Measurements from ENCODE around the gene TAX1BP1.
A peak's percentile ranks its signal among the peaks of the same experiment; 100 is the strongest.

TAX1BP1 gene

GRCh38 chr7:27739909-27740448 is at the start of gene TAX1BP1:
Gene TAX1BP1, plus strand, starts transcription at chr7:27740162. Its CDS starts 8,363 bp downstream, at chr7:27748525.
- Histone ChIP-seq H3K36me3 (ENCODE audit: control insufficient read depth, insufficient read depth, low read length) (no peaks in the 10 kb centered on the region), H3K27ac (peak within 1 kb of the TSS; percentile 100), H3K4me2 (ENCODE audit: low read length) (peak within 1 kb of the TSS; percentile 85), H3K79me2 (peaks cover 19% of the 10 kb centered on the region), H2AFZ (peak within 1 kb of the TSS; percentile 93), H3K4me1 (peaks cover 7% of the 10 kb centered on the region), H3K27me3 (ENCODE audit: control insufficient read depth, insufficient read depth, low read length) (no peaks in the 10 kb centered on the region), H3K9ac (peak within 1 kb of the TSS; percentile 98), H3K9me3 (ENCODE audit: control insufficient read depth, low read length) (no peaks in the 10 kb centered on the region), H3K4me3 (ENCODE audit: low read depth, low read length) (peak within 1 kb of the TSS; percentile 97)
- TF ChIP-seq, protein P1, sequence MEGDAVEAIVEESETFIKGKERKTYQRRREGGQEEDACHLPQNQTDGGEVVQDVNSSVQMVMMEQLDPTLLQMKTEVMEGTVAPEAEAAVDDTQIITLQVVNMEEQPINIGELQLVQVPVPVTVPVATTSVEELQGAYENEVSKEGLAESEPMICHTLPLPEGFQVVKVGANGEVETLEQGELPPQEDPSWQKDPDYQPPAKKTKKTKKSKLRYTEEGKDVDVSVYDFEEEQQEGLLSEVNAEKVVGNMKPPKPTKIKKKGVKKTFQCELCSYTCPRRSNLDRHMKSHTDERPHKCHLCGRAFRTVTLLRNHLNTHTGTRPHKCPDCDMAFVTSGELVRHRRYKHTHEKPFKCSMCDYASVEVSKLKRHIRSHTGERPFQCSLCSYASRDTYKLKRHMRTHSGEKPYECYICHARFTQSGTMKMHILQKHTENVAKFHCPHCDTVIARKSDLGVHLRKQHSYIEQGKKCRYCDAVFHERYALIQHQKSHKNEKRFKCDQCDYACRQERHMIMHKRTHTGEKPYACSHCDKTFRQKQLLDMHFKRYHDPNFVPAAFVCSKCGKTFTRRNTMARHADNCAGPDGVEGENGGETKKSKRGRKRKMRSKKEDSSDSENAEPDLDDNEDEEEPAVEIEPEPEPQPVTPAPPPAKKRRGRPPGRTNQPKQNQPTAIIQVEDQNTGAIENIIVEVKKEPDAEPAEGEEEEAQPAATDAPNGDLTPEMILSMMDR (IDR thresholded peaks at IDR 0.05): no peak

DNA sequence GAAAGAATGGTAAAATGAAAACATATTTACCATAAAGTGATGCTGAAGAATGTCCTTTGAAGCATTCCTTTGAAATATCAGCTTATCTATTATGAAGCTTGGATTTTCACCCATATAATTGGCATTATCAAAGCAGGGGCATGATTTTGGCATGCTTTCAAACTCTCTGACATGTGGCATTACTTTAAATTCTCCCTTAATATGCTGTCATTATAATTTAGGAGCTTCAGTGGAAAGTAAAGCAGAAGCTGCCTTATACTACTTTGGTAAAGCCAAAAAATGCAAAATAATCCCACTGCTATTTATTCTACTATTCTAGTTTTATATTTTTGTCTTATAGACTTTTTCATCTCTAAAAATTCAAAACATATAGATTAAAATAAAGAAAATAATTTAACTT is 49.3 kb upstream of the TAX1BP1 start:
- Histone ChIP-seq H3K4me3 (ENCODE audit: low read depth, low read length) (no peak overlapping the region), H3K36me3 (ENCODE audit: control insufficient read depth, insufficient read depth, low read length) (no peaks in the 10 kb centered on the region), H3K27ac (no peak overlapping the region), H3K9ac (no peak overlapping the region), H3K79me2 (no peaks in the 10 kb centered on the region), H3K4me2 (ENCODE audit: low read length) (no peak overlapping the region), H3K27me3 (ENCODE audit: control insufficient read depth, insufficient read depth, low read length) (no peaks in the 10 kb centered on the region), H3K4me1 (no peaks in the 10 kb centered on the region), H2AFZ (no peak overlapping the region), H3K9me3 (ENCODE audit: control insufficient read depth, low read length) (no peaks in the 10 kb centered on the region)
- TF ChIP-seq, protein P1 (IDR thresholded peaks at IDR 0.05): no peak

GRCh38 chr7:27693794-27694193 is 46.2 kb upstream of the TAX1BP1 start:
- Histone ChIP-seq H3K9me3 (ENCODE audit: control insufficient read depth, low read length) (no peaks in the 10 kb centered on the region), H3K36me3 (ENCODE audit: control insufficient read depth, insufficient read depth, low read length) (no peaks in the 10 kb centered on the region), H3K27me3 (ENCODE audit: control insufficient read depth, insufficient read depth, low read length) (no peaks in the 10 kb centered on the region), H3K4me3 (ENCODE audit: low read depth, low read length) (no peak overlapping the region), H2AFZ (no peak overlapping the region), H3K4me2 (ENCODE audit: low read length) (no peak overlapping the region), H3K4me1 (no peaks in the 10 kb centered on the region), H3K79me2 (no peaks in the 10 kb centered on the region), H3K9ac (no peak overlapping the region), H3K27ac (no peak overlapping the region)
- TF ChIP-seq, protein P1 (IDR thresholded peaks at IDR 0.05): no peak

DNA sequence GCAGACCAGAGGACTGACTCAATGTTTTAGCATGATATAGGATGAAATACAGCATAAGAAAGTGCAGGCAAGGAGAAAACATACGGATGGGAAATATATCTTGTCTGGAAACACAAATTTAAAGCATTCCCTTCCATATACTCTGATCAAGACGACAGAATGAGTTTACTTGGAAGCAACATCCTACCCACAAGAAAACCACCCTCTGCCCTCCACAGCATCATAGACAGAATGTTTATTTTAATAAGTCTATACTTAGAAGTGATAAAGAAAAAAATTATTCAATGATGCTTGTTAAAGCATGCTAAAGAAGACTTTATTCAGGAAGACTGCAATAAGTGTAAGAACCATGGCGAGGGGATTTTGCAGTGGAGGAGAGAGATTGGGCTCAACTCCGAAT is 44.9 kb upstream of the TAX1BP1 start:
- Histone ChIP-seq H3K4me3 (ENCODE audit: low read depth, low read length) (no peak overlapping the region), H3K27ac (no peak overlapping the region), H2AFZ (no peak overlapping the region), H3K4me1 (no peaks in the 10 kb centered on the region), H3K9me3 (ENCODE audit: control insufficient read depth, low read length) (no peaks in the 10 kb centered on the region), H3K9ac (no peak overlapping the region), H3K27me3 (ENCODE audit: control insufficient read depth, insufficient read depth, low read length) (no peaks in the 10 kb centered on the region), H3K79me2 (no peaks in the 10 kb centered on the region), H3K36me3 (ENCODE audit: control insufficient read depth, insufficient read depth, low read length) (no peaks in the 10 kb centered on the region), H3K4me2 (ENCODE audit: low read length) (no peak overlapping the region)
- TF ChIP-seq, protein P1 (IDR thresholded peaks at IDR 0.05): no peak

DNA sequence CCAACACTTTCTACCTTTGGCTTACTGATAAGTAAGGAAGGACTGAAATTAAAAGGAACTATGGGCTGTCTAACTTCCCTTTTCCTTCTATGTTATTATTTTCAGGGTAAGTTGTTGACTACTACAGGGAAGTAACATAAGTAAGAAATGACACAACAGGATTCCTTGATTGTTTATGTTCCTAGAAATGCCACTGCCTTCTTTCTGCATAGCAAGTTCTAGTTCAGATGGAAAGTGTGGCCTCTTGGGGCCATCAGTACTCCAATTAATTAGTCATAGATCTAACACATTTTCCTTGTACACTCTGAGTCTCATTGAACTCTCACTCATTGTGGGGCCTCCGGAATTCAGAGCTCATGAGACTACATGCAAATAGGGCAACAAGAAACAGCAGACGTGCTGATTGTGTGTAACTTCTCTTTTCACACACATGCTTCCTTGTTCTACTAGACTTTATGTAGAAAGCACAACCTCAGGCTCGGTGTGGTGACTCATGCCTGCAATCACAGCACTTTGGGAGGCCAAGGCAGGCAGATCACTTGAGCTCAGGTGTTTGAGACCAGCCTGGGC is 42.0 kb upstream of the TAX1BP1 start:
- no peak overlapping the region for H3K27ac ChIP-seq
- no peak overlapping the region for H3K4me3 ChIP-seq (ENCODE audit: low read depth, low read length)
- H3K4me1 ChIP-seq: no peaks in the 10 kb centered on the region
- no peak overlapping the region for H3K4me2 ChIP-seq (ENCODE audit: low read length)
- no peaks in the 10 kb centered on the region for H3K27me3 ChIP-seq (ENCODE audit: control insufficient read depth, insufficient read depth, low read length)
- TF ChIP-seq, protein P1 (IDR thresholded peaks at IDR 0.05): no peak
- H2AFZ ChIP-seq: no peak overlapping the region
- no peaks in the 10 kb centered on the region for H3K9me3 ChIP-seq (ENCODE audit: control insufficient read depth, low read length)
- H3K9ac ChIP-seq: no peak overlapping the region
- H3K79me2 ChIP-seq: no peaks in the 10 kb centered on the region
- no peaks in the 10 kb centered on the region for H3K36me3 ChIP-seq (ENCODE audit: control insufficient read depth, insufficient read depth, low read length)

Data from parathyroid adenoma (tissue), 2 donors.